H1 (cell line): ENCODE results near the gene PHOSPHO1. TPM values are rescaled to one million over a fixed set of nuclear protein-coding genes. Genes with fewer than 3 reads are reported as not detected.

ENCODE experiments used
- CTCF ChIA-PET: fragments of 300-600 bp; sonication (Branson Sonifier 250); formaldehyde crosslinking; loops from one replicate; lab custom pipeline; 2021; ENCODE audit not compliant: partially characterized antibody; lab: Charles Lee
- POLR2A ChIA-PET: fragments of 300-600 bp; sonication (Branson Sonifier 250); formaldehyde crosslinking; loops from one replicate; lab custom pipeline; 2021; ENCODE audit warnings: inconsistent platforms; ENCODE audit not compliant: partially characterized antibody; lab: Charles Lee
- DNase-seq, 2 experiments: peaks; one replicate each; pipeline versions ENCODE4 v3.0.0 to v3.0.0-alpha.2; 2010 to 2022; ENCODE audit warnings: low spot score in 2 of 2, low read depth in 1 of 2, mixed read lengths in 1 of 2
- FAIRE-seq: peaks from 2 replicates; lab custom pipeline; 2011; peaks lifted over from hg19 to GRCh38; lab: Jason Lieb, UNC
- H2AFZ ChIP-seq: 2 replicates; pipeline ENCODE4 v1.8.1; 2012; ENCODE audit warnings: low read length, inconsistent platforms
- H2AK5ac ChIP-seq: 2 replicates; pipeline ENCODE4 v1.6.1; 2013; ENCODE audit warnings: low read depth, low read length
- H2BK120ac ChIP-seq: replicated peaks from 2 replicates; pipeline ENCODE3; 2013; ENCODE audit warnings: low read depth, low read length, inconsistent platforms
- H2BK12ac ChIP-seq: 2 replicates; pipeline ENCODE4 v1.6.1; 2013; ENCODE audit warnings: low read depth, low read length
- H2BK15ac ChIP-seq: 2 replicates; pipeline ENCODE4 v1.6.1; 2013; ENCODE audit warnings: low read length
- H2BK20ac ChIP-seq: 2 replicates; pipeline ENCODE4 v1.6.1; 2013; ENCODE audit warnings: low read length
- H2BK5ac ChIP-seq: 2 replicates; pipeline ENCODE4 v1.6.1; 2013; ENCODE audit warnings: low read depth, low read length
- H3K14ac ChIP-seq: 2 replicates; pipeline ENCODE4 v1.6.1; 2013; ENCODE audit warnings: inconsistent platforms; ENCODE audit not compliant: insufficient read length
- H3K18ac ChIP-seq: 2 replicates; pipeline ENCODE4 v1.6.1; 2013; ENCODE audit warnings: low read length; ENCODE audit errors: extremely low read depth
- H3K23ac ChIP-seq: 2 replicates; pipeline ENCODE4 v1.6.1; 2013; ENCODE audit warnings: inconsistent platforms; ENCODE audit not compliant: insufficient read length
- H3K23me2 ChIP-seq: 2 replicates; pipeline ENCODE4 v1.6.1; 2013; ENCODE audit warnings: low read depth, low read length
- H3K27ac ChIP-seq: 2 replicates; pipeline ENCODE4 v1.6.1; 2011; ENCODE audit warnings: low read depth, low read length, inconsistent platforms
- H3K27me3 ChIP-seq, 4 experiments: replicated peaks in 1 of 4; 1 replicate in 1 of 4; 2 replicates in 3 of 4; pipeline versions ENCODE4 v1.6.1 to v1.8.1; 2011 to 2013; ENCODE audit warnings: low read length in 3 of 4, mild to moderate bottlenecking in 3 of 4, inconsistent platforms in 2 of 4, mixed read lengths in 2 of 4, moderate library complexity in 1 of 4; ENCODE audit not compliant: control insufficient read depth in 3 of 4, insufficient read depth in 3 of 4; ENCODE audit errors: extremely low read depth in 1 of 4
- H3K36me3 ChIP-seq, 4 experiments: 2 replicates each; pipeline versions ENCODE4 v1.6.1 to v1.8.1; 2011 to 2013; ENCODE audit warnings: mild to moderate bottlenecking in 4 of 4, low read length in 3 of 4, moderate library complexity in 2 of 4, control low read depth in 1 of 4, inconsistent platforms in 1 of 4; ENCODE audit not compliant: insufficient read depth in 4 of 4, control insufficient read depth in 2 of 4
- H3K4ac ChIP-seq: replicated peaks from 2 replicates; pipeline ENCODE3; 2013; ENCODE audit warnings: low read length, low read depth, mixed read lengths, inconsistent platforms; ENCODE audit not compliant: insufficient read length
- H3K4me1 ChIP-seq, 4 experiments: replicated peaks in 1 of 4; 1 replicate in 1 of 4; 2 replicates in 3 of 4; pipeline versions ENCODE4 v1.6.1 to v1.8.1; 2011 to 2013; ENCODE audit warnings: low read length in 3 of 4, inconsistent platforms in 2 of 4, mixed read lengths in 1 of 4; ENCODE audit not compliant: insufficient read depth in 4 of 4, control insufficient read depth in 3 of 4
- H3K4me2 ChIP-seq, 2 experiments: 2 replicates each; pipeline versions ENCODE4 v1.6.1 to v1.8.1; 2011 to 2013; ENCODE audit warnings: low read depth in 2 of 2, low read length in 2 of 2, control low read depth in 1 of 2, inconsistent platforms in 1 of 2, mild to moderate bottlenecking in 1 of 2; ENCODE audit not compliant: insufficient read depth in 1 of 2
- H3K4me3 ChIP-seq, 4 experiments: fragments of 200-600, 300-600 bp in 1 of 4; sonication (generic), shearing (Covaris generic), sonication (Bioruptor Twin) in 1 of 4; 2 replicates each; pipeline versions ENCODE4 v1.5.1 to v1.8.1; 2011 to 2016; ENCODE audit warnings: low read length in 4 of 4, low read depth in 3 of 4, control low read depth in 2 of 4, inconsistent platforms in 2 of 4, mild to moderate bottlenecking in 2 of 4, mixed read lengths in 1 of 4, moderate library complexity in 1 of 4; ENCODE audit not compliant: insufficient read depth in 2 of 4; ENCODE audit errors: extremely low read depth in 1 of 4
- H3K56ac ChIP-seq: replicated peaks from 2 replicates; pipeline ENCODE3; 2013; ENCODE audit warnings: low read depth, mild to moderate bottlenecking, mixed read lengths, low read length, inconsistent platforms; ENCODE audit not compliant: insufficient read length
- H3K79me1 ChIP-seq: 2 replicates; pipeline ENCODE4 v1.6.1; 2013; ENCODE audit warnings: low read depth, low read length, control low read depth
- H3K79me2 ChIP-seq, 2 experiments: 2 replicates each; pipeline versions ENCODE4 v1.6.1 to v1.8.1; 2012 to 2013; ENCODE audit warnings: low read length in 2 of 2, mild to moderate bottlenecking in 2 of 2, inconsistent platforms in 1 of 2; ENCODE audit not compliant: insufficient read depth in 2 of 2, control insufficient read depth in 1 of 2
- H3K9ac ChIP-seq, 4 experiments: replicated peaks in 1 of 4; 1 replicate in 1 of 4; 2 replicates in 3 of 4; pipeline versions ENCODE4 v1.6.1 to v1.8.1; 2011 to 2013; ENCODE audit warnings: low read depth in 3 of 4, low read length in 3 of 4, control low read depth in 2 of 4, mild to moderate bottlenecking in 2 of 4, moderate library complexity in 2 of 4, inconsistent platforms in 1 of 4; ENCODE audit errors: extremely low read depth in 1 of 4
- H3K9me3 ChIP-seq, 2 experiments: 2 replicates each; pipeline versions ENCODE4 v1.6.1 to v1.8.1; 2012 to 2013; ENCODE audit warnings: mild to moderate bottlenecking in 2 of 2, moderate library complexity in 2 of 2, control low read depth in 1 of 2, inconsistent platforms in 1 of 2, low read depth in 1 of 2, low read length in 1 of 2, mixed read lengths in 1 of 2; ENCODE audit not compliant: insufficient read depth in 2 of 2
- H4K20me1 ChIP-seq, 2 experiments: replicated peaks in 1 of 2; 2 replicates each; pipeline versions ENCODE3 to v1.8.1; 2011 to 2013; ENCODE audit warnings: inconsistent platforms in 2 of 2, low read length in 2 of 2, mild to moderate bottlenecking in 1 of 2; ENCODE audit not compliant: insufficient read depth in 2 of 2, control insufficient read depth in 1 of 2
- H4K5ac ChIP-seq: 2 replicates; pipeline ENCODE4 v1.6.1; 2013; ENCODE audit warnings: low read length, low read depth, mixed read lengths, inconsistent platforms; ENCODE audit not compliant: insufficient read length
- H4K8ac ChIP-seq: 2 replicates; pipeline ENCODE4 v1.8.0; 2013; ENCODE audit warnings: mild to moderate bottlenecking, moderate library complexity, low read length, inconsistent platforms; ENCODE audit not compliant: insufficient read depth; ENCODE audit errors: extremely low read depth
- H4K91ac ChIP-seq: replicated peaks from 2 replicates; pipeline ENCODE3; 2013; ENCODE audit warnings: low read length, mixed read lengths, inconsistent platforms; ENCODE audit not compliant: insufficient read length
- ASH2L ChIP-seq: fragments of 200-600, 300-600 bp; sonication (generic); IDR thresholded peaks from one replicate; pipeline ENCODE4 v1.7.1; 2017; ENCODE audit warnings: low read length
- ATF3 ChIP-seq: IDR thresholded peaks from 2 replicates; pipeline ENCODE4 v1.6.1; 2011; ENCODE audit warnings: low read depth, mild to moderate bottlenecking, low read length; ENCODE audit not compliant: insufficient read depth
- BCL11A ChIP-seq, 2 experiments: IDR thresholded peaks; one replicate each; pipeline ENCODE4 v1.6.1; 2011; ENCODE audit warnings: low read depth in 2 of 2, low read length in 2 of 2, mild to moderate bottlenecking in 2 of 2
- CTBP2 ChIP-seq: IDR thresholded peaks from 2 replicates; pipeline ENCODE4 v1.7.0; 2011; ENCODE audit warnings: borderline replicate concordance, mild to moderate bottlenecking, moderate library complexity, mixed read lengths, low read length; ENCODE audit not compliant: insufficient read depth, insufficient read length
- JUND ChIP-seq: IDR thresholded peaks from 2 replicates; pipeline ENCODE4 v1.6.1; 2011; ENCODE audit warnings: mild to moderate bottlenecking, improper control_type of control experiment, low read length
- NRF1 ChIP-seq: IDR thresholded peaks from 2 replicates; pipeline ENCODE4 v1.6.1; 2011; ENCODE audit warnings: mild to moderate bottlenecking, low read depth, low read length, improper control_type of control experiment
- RFX5 ChIP-seq: IDR thresholded peaks from 2 replicates; pipeline ENCODE4 v1.6.1; 2011; ENCODE audit warnings: low read depth, low read length, improper control_type of control experiment, borderline replicate concordance
- RXRA ChIP-seq: IDR thresholded peaks from 2 replicates; pipeline ENCODE4 v1.6.1; 2011; ENCODE audit warnings: low read depth, mild to moderate bottlenecking, low read length, moderate library complexity; ENCODE audit not compliant: insufficient read depth
- SP4 ChIP-seq: IDR thresholded peaks from 2 replicates; pipeline ENCODE4 v1.6.1; 2012; ENCODE audit warnings: low read length, inconsistent platforms
- SRF ChIP-seq: IDR thresholded peaks from 2 replicates; pipeline ENCODE4 v1.6.1; 2011; ENCODE audit warnings: mild to moderate bottlenecking, low read depth, low read length, moderate library complexity
- TEAD4 ChIP-seq: IDR thresholded peaks from 2 replicates; pipeline ENCODE4 v1.6.1; 2012; ENCODE audit warnings: low read depth, low read length, inconsistent platforms, mixed read lengths
- USF2 ChIP-seq: IDR thresholded peaks from 2 replicates; pipeline ENCODE4 v1.6.1; 2011; ENCODE audit warnings: low read length, improper control_type of control experiment
- WGBS, 2 experiments: shearing (Covaris generic) in 1 of 2; methylation state at CpG; one replicate each; pipeline versions ENCODE4 v1.1.6 to v1.1.7; 2013 to 2015; ENCODE audit warnings: low lambda C conversion rate in 2 of 2, mixed read lengths in 2 of 2, inconsistent platforms in 1 of 2, low coverage in 1 of 2, missing lambda C conversion rate in 1 of 2; ENCODE audit not compliant: insufficient replicate concordance in 2 of 2, insufficient coverage in 1 of 2, insufficient read length in 1 of 2; ENCODE audit errors: extremely low coverage in 1 of 2, missing lambda C conversion rate in 1 of 2; 5-methylcytosine and 5-hydroxymethylcytosine counted together
- polyA plus RNA-seq, 7 experiments: library from polyadenylated mRNA; depleted of rRNA in 3 of 7; stranded (reverse) in 5 of 7; unstranded in 2 of 7; fragments of >200 nt in 5 of 7; fragments of 200-250 nt in 2 of 7; gene quantifications; 1 replicate in 5 of 7; 2 replicates in 1 of 7; 4 replicates in 1 of 7; pipeline versions ENCODE4 v1.2.1 to v1.2.3, GENCODE V29; 2011 to 2013; ENCODE audit warnings: missing spikeins in 2 of 7, mixed read lengths in 2 of 7
- total RNA-seq: library from RNA; stranded (reverse); fragmentation: NEBNext Ultra II Directional; extraction: Animal tissue kit (Norgen Biotek cat#: 25700); gene quantifications from 2 replicates; pipeline ENCODE4 v1.2.1, GENCODE V29; 2021

Gene PHOSPHO1
- total and polyA plus RNA-seq, 2 of the 8 experiments (the other 6 are each of a cell fraction or from before 2014, with no cell fraction given): 0.34 to 0.45 TPM

- ChIA-PET CTCF (interaction anchor here (0.8 to 2.6 kb wide), 3 partner anchors 25 to 64 kb away, joined by 3 to 19 read pairs (median 3); no protein-coding TSS in a partner anchor), POLR2A (interaction anchor here (1.8 kb wide), 1 partner anchor 8 kb away, joined by 4 read pairs; no protein-coding TSS in a partner anchor)
- Histone ChIP-seq H3K79me2 (no peaks in the 10 kb centered on the region), H3K4ac (no peak overlapping the region), H4K8ac (0 out of 2 replicates have a peak overlapping the region, but pooled peaks have one; percentile 25), H2BK120ac (no peak overlapping the region), H3K27me3 (no peaks in the 10 kb centered on the region), H3K79me1 (no peaks in the 10 kb centered on the region), H3K4me3 (no peak overlapping the region), H3K14ac (no peak overlapping the region), H3K36me3 (no peaks in the 10 kb centered on the region), H4K5ac (no peak overlapping the region), H2BK20ac (no peak overlapping the region), H3K27ac (no peak overlapping the region), H3K9me3 (no peaks in the 10 kb centered on the region), H3K9ac (no peak overlapping the region), H2BK12ac (0 out of 2 replicates have a peak overlapping the region, but pooled peaks have one; percentile 43), H2AK5ac (no peak overlapping the region), H4K91ac (peak overlapping the region; percentile 88), H3K56ac (no peak overlapping the region), H4K20me1 (no peaks in the 10 kb centered on the region), H2BK15ac (no peak overlapping the region), H3K23ac (no peak overlapping the region), H3K23me2 (no peaks in the 10 kb centered on the region), H2AFZ (0 out of 2 replicates have a peak overlapping the region, but pooled peaks have one; percentile 8), H3K4me1 (no peaks in the 10 kb centered on the region; a peak in 1 of 7 replicates), H3K4me2 (no peak overlapping the region), H2BK5ac (no peak overlapping the region), H3K18ac (no peak overlapping the region)
- 89% methylated on average over 6 of the region's 6 CpGs; no CpG with 5 or more reads in 1 of the 2 experiments for WGBS, 2 experiments
- FAIRE-seq (no peak), DNase-seq (no peak)
- TF ChIP-seq NRF1 (no peak), SRF (no peak), TEAD4 (no peak), ATF3 (no peak), USF2 (no peak), CTBP2 (no peak), RFX5 (no peak), RXRA (no peak), SP4 (no peak), JUND (no peak), BCL11A (IDR thresholded peaks at IDR 0.05; ENCODE audit: low read depth in 2 of 2, low read length in 2 of 2) (no peak), ASH2L (no peak)
Measured at GRCh38 chr17:49252148-49252695, 21.6 kb upstream of the PHOSPHO1 start.
